ENCODE data around the gene PICALM.
"Not testable (repeated sequence)": the region's sequence is repeated elsewhere in the genome, so short reads cannot be mapped to it uniquely, and the experiment has no call there.

PICALM gene

DNA sequence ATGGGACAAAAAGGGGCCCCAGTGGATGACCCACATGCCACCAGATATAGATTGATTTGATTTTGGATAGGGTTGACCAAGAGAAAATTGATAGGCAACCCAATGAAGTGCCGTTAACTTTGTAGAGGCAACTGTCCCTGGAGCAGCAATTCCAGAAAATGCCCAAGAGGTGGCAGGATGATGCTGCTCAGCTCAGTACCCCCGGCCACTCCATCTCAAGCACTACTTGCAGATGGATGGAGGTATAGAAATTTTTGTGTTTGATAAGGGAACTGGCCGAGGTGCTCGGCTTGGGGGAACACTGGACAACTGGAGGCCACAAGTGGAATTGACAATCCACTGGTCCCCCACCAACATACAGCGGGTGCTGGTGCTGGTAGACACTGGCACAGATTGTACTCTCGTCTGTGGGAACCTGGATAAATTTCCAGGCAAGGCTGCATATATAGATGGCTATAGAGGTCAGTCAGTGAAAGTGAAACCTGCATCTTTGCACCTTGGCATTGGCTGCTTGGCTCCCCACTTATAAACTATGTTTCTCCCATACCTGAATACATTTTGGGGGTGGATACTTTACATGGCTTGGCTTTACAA lies 127.4 kb downstream of the PICALM start:
- DNase-seq (ENCODE audit: low read depth in 2 of 2), result peak in 1 of 2 donors; percentile 31

DNA sequence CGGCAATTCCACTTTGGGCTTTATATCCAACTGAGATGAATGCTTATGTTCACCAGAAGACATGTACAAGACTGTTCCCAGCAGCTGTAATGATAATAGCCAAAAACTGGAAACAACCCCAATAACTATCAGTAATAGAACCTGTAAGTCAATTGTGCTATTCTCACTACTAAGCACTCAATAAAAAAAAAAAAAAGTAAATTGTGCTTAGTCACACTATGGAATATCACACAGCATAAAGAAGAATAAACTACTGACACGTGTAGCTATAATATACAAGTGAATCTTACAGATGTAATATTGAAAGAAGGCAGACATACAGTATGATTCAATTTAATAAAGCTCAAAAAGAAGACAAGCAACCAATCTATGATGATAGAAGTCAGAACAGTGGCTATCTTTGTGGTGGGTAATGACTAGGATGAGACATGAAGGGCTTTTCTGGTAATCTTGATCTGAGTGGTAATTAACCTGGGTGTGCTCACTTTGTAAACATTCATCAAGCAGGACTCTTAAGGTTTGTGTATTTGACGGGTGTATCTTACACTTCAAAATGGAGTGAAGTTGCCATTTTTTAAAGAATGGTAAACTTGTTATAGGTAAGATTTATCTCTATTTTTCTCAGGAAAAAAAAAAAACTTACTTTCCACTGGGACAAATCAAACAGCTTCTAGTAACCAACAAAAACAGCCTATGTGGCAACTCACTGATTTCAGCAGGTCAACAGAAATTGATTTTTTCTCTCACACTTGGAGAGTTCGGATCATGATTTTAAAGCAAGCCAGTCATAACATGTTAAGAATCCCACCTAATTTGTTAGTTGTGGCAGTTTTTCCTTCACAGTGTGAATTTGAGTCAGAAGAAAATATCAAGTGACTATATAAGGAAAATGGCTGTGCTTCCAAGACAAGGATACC lies 129.5 kb downstream of the PICALM start:
- no peak for DNase-seq (ENCODE audit: low read depth in 2 of 2)

DNA sequence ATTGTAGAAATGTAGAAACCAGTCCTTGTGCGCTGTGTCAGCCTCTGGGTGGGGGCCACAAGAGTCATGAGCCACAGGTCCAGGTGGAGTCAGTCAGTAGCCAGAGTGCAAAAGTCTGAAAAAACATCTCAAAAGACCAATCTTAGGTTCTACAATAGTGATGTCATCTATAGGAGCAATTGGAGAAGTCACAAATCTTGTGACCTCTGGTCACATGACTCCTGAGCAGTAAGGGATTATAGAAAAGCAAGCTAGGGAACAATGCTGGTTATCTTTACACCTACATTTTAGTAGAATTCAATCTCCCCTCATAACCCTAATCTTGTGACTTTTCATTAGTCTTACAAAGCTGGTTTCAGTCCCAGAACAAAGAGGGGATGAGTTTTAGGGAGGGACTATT lies 131.0 kb downstream of the PICALM start:
- no peak for DNase-seq (ENCODE audit: low read depth in 2 of 2)

DNA sequence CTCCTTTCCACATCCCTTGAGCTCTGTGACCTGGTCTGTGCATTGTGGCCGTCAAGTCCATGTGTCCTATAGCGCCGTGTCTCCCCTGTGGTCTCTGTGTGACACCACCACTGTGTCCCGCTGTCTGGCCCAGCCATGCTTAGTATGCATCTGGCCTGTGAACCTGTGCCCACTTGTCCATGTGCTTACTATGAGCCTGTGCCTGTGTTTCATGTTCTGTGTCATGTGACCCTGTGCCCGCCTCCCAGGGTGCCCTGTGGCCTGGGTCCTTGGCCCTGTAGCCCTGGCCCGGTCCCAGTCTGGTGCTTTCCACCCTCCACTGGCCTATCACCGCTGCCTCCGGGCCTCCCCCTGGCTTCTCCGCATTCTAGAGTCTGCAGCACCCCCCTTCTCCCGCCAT lies 133.1 kb downstream of the PICALM start:
- DNase-seq (ENCODE audit: low read depth in 2 of 2), result no peak

DNA sequence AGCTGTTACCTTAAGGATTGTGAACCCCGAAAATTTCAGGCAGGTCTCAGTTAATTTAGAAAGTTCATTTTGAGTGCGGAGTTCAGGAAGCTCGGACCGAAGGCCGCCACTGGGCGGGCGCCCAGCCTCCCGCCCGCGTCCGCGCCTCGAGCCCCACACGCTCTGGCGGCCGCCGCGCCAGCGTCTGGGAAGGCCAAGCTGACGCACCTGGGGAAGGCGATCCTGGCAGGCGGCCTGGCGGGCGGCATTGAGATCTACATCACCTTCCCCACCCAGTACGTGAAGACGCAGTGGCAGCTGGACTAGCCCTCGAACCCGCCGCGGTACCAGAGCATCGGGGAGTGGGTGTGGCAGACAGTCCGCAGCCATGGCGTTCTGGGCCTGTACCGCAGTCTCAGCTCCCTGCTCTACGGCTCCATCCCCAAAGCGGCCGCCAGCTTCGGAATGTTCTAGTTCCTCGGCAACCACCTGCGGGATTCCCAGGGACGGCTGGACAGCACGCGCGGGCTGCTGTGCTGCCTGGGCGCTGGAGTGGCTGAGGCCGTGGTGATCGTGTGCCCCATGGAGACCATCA lies 134.2 kb downstream of the PICALM start:
- DNase-seq (ENCODE audit: low read depth in 2 of 2), result no peak

DNA sequence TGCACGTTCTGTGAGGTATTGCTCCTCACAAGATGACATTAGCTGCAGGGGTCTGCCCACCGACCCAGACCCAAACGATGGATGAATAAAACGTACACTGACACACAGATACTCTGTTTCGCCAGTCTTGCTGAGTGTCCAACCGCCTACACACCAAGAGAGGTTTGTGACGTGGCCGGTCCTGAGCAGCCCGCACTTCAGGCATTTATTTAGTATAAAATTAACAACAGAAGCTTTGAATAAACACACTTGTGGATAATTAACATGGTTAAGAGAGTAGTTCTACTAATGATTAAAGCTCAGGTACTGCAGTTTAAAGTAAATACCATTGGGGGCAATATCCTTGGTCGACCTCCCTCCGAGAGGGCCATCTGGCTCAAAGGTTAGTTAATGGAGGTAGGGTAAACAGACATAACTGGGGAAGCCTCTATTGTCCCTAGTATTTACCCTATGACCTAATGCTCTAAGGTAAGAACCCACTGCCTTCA lies 138.0 kb downstream of the PICALM start:
- no peak for DNase-seq (ENCODE audit: low read depth in 2 of 2)

DNA sequence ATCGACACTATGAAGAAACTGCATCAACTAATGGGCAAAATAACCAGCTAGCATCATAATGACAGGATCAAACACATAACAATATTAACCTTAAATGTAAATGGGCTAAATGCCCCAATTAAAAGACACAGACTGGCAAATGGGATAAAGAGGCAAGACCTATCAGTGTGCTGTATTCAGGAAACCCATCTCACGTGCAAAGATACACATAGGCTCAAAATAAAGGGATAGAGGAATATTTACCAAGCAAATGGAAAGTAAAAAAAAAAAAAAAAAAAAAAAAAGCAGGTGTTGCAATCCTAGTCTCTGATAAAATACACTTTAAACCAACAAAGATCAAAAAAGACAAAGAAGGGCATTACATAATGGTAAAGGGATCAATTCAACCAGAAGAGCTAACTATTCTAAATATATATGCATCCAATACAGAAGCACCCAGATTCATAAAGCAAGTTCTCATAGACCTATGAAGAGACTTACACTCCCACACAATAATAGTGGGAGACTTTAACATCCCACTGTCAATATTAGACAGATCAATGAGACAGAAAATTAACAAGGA lies 142.2 kb downstream of the PICALM start:
- not testable (repeated sequence) for DNase-seq (ENCODE audit: low read depth in 2 of 2)

DNA sequence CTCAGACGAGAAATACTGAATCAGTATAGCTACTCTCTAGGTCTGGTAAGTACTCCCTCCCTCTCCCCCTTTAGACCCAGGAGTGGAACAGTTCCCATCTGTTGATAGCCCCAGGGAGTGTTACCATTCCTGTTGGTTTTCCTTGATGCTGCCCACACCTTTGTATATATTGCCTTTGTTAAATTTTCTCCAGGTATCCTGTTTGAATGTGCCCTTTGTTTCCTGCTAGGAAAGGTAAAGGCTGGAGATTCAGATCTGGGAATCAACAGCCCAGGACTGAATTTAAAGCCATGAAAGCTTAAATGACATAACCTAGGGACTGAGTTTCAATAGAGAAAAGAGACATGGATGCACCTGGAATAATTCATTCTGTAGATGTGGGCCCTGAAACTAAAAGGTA lies 145.4 kb downstream of the PICALM start:
- DNase-seq (ENCODE audit: low read depth in 2 of 2), result no peak

DNA sequence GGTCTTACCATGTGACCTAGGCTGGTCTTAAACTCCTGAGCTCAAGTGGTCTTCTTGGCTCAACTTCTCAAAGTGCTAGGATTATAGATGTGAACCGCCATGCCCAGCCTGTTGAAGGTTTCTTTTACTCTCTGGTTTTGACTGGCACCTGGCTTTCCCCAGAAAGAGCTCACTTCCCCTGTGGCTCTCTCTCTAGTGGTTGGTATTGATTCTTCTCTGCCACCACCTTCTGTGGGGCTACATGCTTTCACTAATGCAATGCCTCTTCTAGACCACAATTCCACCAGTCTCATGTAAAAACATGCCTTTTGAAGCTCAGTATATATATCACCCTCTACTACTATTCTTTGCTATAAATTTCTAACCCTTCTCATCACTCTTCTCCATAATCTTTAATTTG lies 146.5 kb downstream of the PICALM start:
- DNase-seq (ENCODE audit: low read depth in 2 of 2), result no peak

DNA sequence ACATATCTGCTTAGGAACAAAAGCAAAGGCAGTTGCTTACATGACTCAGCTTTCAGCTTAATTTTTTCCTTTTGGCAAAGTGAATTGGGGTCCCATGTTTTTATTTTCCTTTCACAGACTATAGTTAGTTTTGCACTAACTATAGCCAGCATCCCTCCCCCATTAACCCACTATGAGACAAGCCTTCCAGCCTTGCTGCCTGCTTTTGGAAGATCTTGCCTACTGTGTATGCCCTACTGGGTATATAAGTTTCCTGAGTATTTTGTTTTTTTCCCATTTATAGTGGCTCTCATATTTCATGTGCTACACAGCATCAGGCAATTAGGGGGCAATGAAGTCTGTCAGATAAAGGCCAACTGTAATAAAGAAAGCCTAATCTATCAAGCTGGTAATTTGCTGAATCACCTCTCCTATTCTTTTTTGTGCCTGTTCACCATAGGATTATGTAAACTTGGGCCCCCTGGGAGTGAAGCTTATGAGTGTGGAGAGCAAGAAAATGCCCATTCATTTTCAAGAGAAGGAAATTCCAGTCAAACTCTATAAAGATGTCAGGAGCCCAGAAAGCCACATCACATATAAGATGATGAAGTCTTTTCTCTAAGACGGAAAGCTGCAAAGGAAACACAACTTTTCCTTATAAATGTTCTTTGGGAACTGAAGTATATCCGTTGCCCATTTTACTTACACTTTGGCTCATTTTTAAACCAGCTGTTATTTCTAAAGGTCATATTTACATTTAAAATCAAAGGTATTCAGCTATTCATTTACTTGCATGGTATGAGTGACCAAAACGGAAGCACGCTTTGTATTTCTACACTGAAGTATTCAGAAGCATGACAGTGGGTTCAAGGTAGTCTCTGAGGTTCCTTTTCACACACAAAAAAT lies 149.7 kb downstream of the PICALM start:
- no peak for DNase-seq (ENCODE audit: low read depth in 2 of 2)

DNA sequence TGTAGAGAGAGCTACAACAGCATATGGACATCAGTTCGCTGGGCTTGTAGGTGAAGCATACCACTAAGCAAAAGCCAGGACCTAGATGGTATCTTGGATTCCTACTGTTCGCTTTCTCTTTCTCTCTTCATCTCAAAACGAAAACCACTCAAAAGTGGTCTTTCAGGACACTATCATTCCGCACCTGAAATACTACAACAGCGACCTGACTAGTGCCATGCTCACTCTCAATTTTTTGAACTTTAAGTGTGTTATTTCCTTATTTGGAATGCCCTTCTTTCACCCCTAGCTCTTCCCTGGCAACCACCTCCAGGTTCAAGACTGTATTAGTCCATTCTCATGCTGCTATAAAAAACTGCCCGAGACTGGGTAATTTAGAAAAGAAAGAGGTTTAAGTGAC lies 154.5 kb downstream of the PICALM start:
- no peak for DNase-seq (ENCODE audit: low read depth in 2 of 2)

DNA sequence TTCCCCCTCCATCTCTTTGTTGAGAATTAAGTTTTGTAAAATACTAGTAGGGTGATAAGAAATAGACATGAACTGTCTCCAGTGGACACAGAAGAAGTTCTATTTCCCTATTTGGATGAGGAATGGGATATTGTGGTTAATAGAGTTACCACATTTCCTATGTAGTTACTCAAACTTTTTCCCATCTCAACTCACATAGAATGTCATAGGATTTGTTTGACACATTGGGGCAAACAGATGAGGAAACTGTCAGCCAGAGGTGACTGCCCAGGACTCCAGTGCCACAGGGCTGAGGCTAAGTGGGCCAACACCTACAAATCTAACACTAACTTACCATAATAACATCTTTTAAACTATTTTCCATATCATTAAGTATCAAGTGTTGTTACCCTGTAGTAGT lies 155.4 kb downstream of the PICALM start:
- no peak for DNase-seq (ENCODE audit: low read depth in 2 of 2)

DNA sequence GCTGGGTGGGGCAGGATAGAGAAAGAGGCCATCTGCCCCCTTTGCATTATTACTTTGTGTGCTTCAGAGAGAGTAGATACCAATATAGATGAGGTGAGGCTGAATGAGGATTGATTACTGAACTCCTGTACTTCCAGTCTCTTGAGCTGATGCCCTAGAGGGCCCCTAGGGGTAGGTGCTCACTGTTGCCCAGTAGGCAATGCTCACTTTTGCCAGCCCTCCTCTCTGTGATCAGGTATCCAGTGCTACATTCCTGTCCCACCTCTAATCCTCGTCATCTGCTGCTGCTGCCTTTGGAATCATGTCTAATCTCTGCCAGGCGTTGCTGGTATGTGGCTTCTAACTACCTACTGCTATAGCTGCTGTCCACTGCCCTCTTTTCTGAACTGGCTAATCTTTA lies 156.5 kb downstream of the PICALM start:
- no peak for DNase-seq (ENCODE audit: low read depth in 2 of 2)

Measured in stimulated activated CD4-positive, alpha-beta T cell treated with anti-CD3 and anti-CD28 coated beads, Interleukin-15, amount 100 ng/mL, for 48 hours (primary cell).